Measurements from ENCODE around the gene MYEF2. TPM values are rescaled to one million over a fixed set of nuclear protein-coding genes. Genes with fewer than 3 reads are reported as not detected.

Gene MYEF2
- total RNA-seq, 1 donor from 2014 or later: 140 TPM

DNA sequence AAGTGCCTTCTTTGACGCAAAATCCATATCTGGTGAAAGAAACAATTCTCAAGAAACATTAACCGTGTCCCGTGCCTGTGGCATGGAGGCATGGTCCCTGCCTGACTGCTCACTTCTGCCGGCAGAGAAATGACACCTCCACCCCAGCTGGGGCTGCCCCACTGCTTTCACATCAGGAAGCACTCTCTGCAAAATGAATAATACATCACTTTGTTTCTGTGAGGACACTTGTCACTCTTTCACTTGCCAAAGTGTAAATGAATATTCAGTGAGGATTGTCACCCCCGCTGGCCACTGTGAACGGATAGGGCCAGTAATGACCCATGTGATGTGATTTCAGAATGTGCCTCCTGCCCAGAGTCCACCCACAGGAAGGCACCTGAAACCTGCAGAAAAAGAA lies 88.4 kb downstream of the MYEF2 start:
- peaks cover 3% of the 10 kb centered on the region for H3K27me3 Mint-ChIP-seq (ENCODE audit: insufficient read depth, low read depth)
- TF ChIP-seq EZH2 (IDR thresholded peaks at IDR 0.05) (no peak), EZH2phosphoT487 (IDR thresholded peaks at IDR 0.05) (no peak), CTCF (IDR thresholded peaks at IDR 0.05) (no peak)
- H3K36me3 ChIP-seq: no peaks in the 10 kb centered on the region
- no peak overlapping the region for H3K4me2 ChIP-seq
- no peaks in the 10 kb centered on the region for H3K36me3 Mint-ChIP-seq
- no peaks in the 10 kb centered on the region for H3K9me3 ChIP-seq (ENCODE audit: low read depth)
- H3K79me2 ChIP-seq (ENCODE audit: low read depth): no peaks in the 10 kb centered on the region
- H3K27me3 ChIP-seq: no peaks in the 10 kb centered on the region
- DNase-seq (ENCODE audit: low spot score): no peak
- no peak overlapping the region for H3K4me3 ChIP-seq
- no peaks in the 10 kb centered on the region for H3K4me1 ChIP-seq
- H4K20me1 ChIP-seq (ENCODE audit: low read depth): no peaks in the 10 kb centered on the region
- no peak overlapping the region for H3K27ac ChIP-seq
- H2AFZ ChIP-seq (replicated peaks): no peak overlapping the region
- H3K4me3 Mint-ChIP-seq: no peak overlapping the region
- no peaks in the 10 kb centered on the region for H3F3A ChIP-seq (ENCODE audit: low read depth)
- H3K9me3 Mint-ChIP-seq: peaks cover 11% of the 10 kb centered on the region
- H3K9ac ChIP-seq: no peak overlapping the region
- peaks cover 24% of the 10 kb centered on the region for H3K4me1 Mint-ChIP-seq
- H3K27ac Mint-ChIP-seq: no peak overlapping the region

DNA sequence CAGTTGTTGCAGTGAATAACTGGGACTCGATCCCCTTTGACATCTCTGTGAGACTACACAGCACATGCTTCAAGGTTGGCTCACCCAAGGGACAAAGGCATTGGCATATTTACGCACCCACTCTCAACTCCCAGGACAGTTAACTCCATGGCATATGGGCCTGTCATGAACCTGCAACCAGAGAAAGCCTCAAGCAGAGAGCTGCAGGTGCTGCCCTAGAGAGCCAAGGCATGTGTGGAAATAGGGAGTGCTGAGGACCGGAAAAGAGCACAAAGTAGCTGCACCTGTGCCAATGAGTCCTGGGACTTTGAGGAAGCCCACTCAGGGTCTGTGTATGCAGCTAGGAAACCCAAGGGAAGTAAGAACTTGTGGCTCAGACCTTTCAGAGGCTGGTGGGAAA lies 90.3 kb downstream of the MYEF2 start:
- no peaks in the 10 kb centered on the region for H3K27me3 ChIP-seq
- no peak for DNase-seq (ENCODE audit: low spot score)
- no peaks in the 10 kb centered on the region for H3K36me3 ChIP-seq
- H4K20me1 ChIP-seq (ENCODE audit: low read depth): no peaks in the 10 kb centered on the region
- no peak overlapping the region for H3K4me3 ChIP-seq
- H3K9me3 ChIP-seq (ENCODE audit: low read depth): no peaks in the 10 kb centered on the region
- Mint-ChIP-seq H3K27ac (no peak overlapping the region), H3K36me3 (no peaks in the 10 kb centered on the region), H3K9me3 (peaks cover 11% of the 10 kb centered on the region), H3K27me3 (ENCODE audit: insufficient read depth, low read depth) (peaks cover 3% of the 10 kb centered on the region), H3K4me3 (no peak overlapping the region), H3K4me1 (peaks cover 24% of the 10 kb centered on the region)
- no peaks in the 10 kb centered on the region for H3K79me2 ChIP-seq (ENCODE audit: low read depth)
- no peak overlapping the region for H3K9ac ChIP-seq
- no peak overlapping the region for H3K27ac ChIP-seq
- H3F3A ChIP-seq (ENCODE audit: low read depth): no peaks in the 10 kb centered on the region
- no peak overlapping the region for H3K4me2 ChIP-seq
- TF ChIP-seq EZH2 (IDR thresholded peaks at IDR 0.05): no peak
- no peak for TF ChIP-seq CTCF (IDR thresholded peaks at IDR 0.05)
- TF ChIP-seq EZH2phosphoT487 (IDR thresholded peaks at IDR 0.05): no peak
- no peak overlapping the region for H2AFZ ChIP-seq (replicated peaks)
- H3K4me1 ChIP-seq: no peaks in the 10 kb centered on the region

GRCh38 chr15:48086576-48086975 lies 91.5 kb downstream of the MYEF2 start:
- Histone ChIP-seq H2AFZ (replicated peaks) (no peak overlapping the region), H3K27ac (no peak overlapping the region), H3K27me3 (no peaks in the 10 kb centered on the region), H3K9me3 (ENCODE audit: low read depth) (no peaks in the 10 kb centered on the region), H3K9ac (no peak overlapping the region), H3K4me2 (no peak overlapping the region), H3K4me3 (no peak overlapping the region), H3F3A (ENCODE audit: low read depth) (no peaks in the 10 kb centered on the region), H3K4me1 (no peaks in the 10 kb centered on the region), H3K79me2 (ENCODE audit: low read depth) (no peaks in the 10 kb centered on the region), H4K20me1 (ENCODE audit: low read depth) (no peaks in the 10 kb centered on the region), H3K36me3 (no peaks in the 10 kb centered on the region)
- Mint-ChIP-seq H3K36me3 (no peaks in the 10 kb centered on the region), H3K27ac (no peak overlapping the region), H3K9me3 (peaks cover 11% of the 10 kb centered on the region), H3K27me3 (ENCODE audit: insufficient read depth, low read depth) (peaks cover 3% of the 10 kb centered on the region), H3K4me1 (peaks cover 23% of the 10 kb centered on the region), H3K4me3 (no peak overlapping the region)
- no peak for DNase-seq (ENCODE audit: low spot score)
- TF ChIP-seq EZH2phosphoT487 (IDR thresholded peaks at IDR 0.05): no peak
- no peak for TF ChIP-seq EZH2 (IDR thresholded peaks at IDR 0.05)
- no peak for TF ChIP-seq CTCF (IDR thresholded peaks at IDR 0.05)

Data from neural progenitor cell (in vitro differentiated cells).